A673 (cell line): ENCODE results near the gene DAW1. TPM values are rescaled to one million over a fixed set of nuclear protein-coding genes. Genes with fewer than 3 reads are reported as not detected.

Experiments
- BruUV-seq: library from RNA; stranded (reverse); fragments of 400-500 nt; replicated peaks from 2 replicates; lab custom pipeline; 2021; lab: Mats Ljungman, UMichigan
- CTCF ChIA-PET: fragments of 300-600 bp; sonication (Branson Sonifier 250); formaldehyde crosslinking; loops from one replicate; lab custom pipeline; 2022; ENCODE audit warnings: antibody characterized with exemption; lab: Charles Lee
- POLR2A ChIA-PET: fragments of 300-600 bp; sonication (Branson Sonifier 250); formaldehyde crosslinking; loops from one replicate; lab custom pipeline; 2022; ENCODE audit warnings: antibody characterized with exemption; ENCODE audit not compliant: low non-redundant PET; lab: Charles Lee
- DNase-seq: peaks from one replicate; pipeline ENCODE4 v3.0.0-alpha.2; 2015; ENCODE audit warnings: low spot score
- H3K27ac ChIP-seq: fragments of 200-600 bp; sonication (generic); 2 replicates; pipeline ENCODE4 v1.5.1; 2016; ENCODE audit warnings: mixed run types, low read depth, mild to moderate bottlenecking, mixed read lengths, antibody characterized with exemption, low read length; ENCODE audit not compliant: poor library complexity, severe bottlenecking
- H3K27me3 ChIP-seq: fragments of 200-600 bp; sonication (generic); replicated peaks from 2 replicates; pipeline ENCODE4 v1.6.1; 2017; ENCODE audit warnings: mixed run types, low read depth, mild to moderate bottlenecking, mixed read lengths, antibody characterized with exemption, low read length; ENCODE audit not compliant: insufficient read depth, poor library complexity
- H3K36me3 ChIP-seq: fragments of 200-600 bp; sonication (generic); 2 replicates; pipeline ENCODE4 v1.6.1; 2016; ENCODE audit warnings: mixed run types, mild to moderate bottlenecking, mixed read lengths, antibody characterized with exemption, low read length; ENCODE audit not compliant: insufficient read depth, poor library complexity, severe bottlenecking
- H3K4me1 ChIP-seq: fragments of 200-600 bp; sonication (generic); 2 replicates; pipeline ENCODE4 v1.6.1; 2017; ENCODE audit warnings: mixed run types, mild to moderate bottlenecking, mixed read lengths, antibody characterized with exemption, low read length; ENCODE audit not compliant: insufficient read depth, poor library complexity, severe bottlenecking
- H3K4me3 ChIP-seq: fragments of 200-600 bp; sonication (generic); 2 replicates; pipeline ENCODE4 v1.5.1; 2016; ENCODE audit warnings: low read depth, mixed run types, mild to moderate bottlenecking, mixed read lengths, low read length; ENCODE audit not compliant: poor library complexity, severe bottlenecking
- H3K9me3 ChIP-seq: fragments of 200-600 bp; sonication (generic); 2 replicates; pipeline ENCODE4 v1.6.1; 2016; ENCODE audit warnings: mixed run types, low read depth, mild to moderate bottlenecking, mixed read lengths, antibody characterized with exemption, low read length; ENCODE audit not compliant: poor library complexity, severe bottlenecking
- EZH2 ChIP-seq: fragments of 200-600 bp; sonication (generic); IDR thresholded peaks from 2 replicates; pipeline ENCODE4 v1.6.1; 2017; ENCODE audit warnings: borderline replicate concordance, low read depth, mild to moderate bottlenecking, mixed read lengths, antibody characterized with exemption, low read length; ENCODE audit not compliant: poor library complexity, severe bottlenecking
- intact Hi-C: fragments of 100-400 bp; cut with micrococcal nuclease; formaldehyde crosslinking; loops from one replicate; pipeline ENCODE4 v1.10.0; 2022; ENCODE audit not compliant: unreplicated experiment
- total RNA-seq: library from RNA; stranded (reverse); gene quantifications from 2 replicates; pipeline ENCODE4 v1.2.3, GENCODE V29; 2021
- TF ChIP-seq, protein P1 (sequence below): fragments of 300-800, 200-600 bp; sonication (generic); conservative IDR thresholded peaks from 2 replicates; pipeline ENCODE4 v1.5.1; 2017; ENCODE audit warnings: low read depth, mild to moderate bottlenecking, antibody characterized with exemption, low read length, moderate library complexity, mixed read lengths

DAW1 gene
- total RNA-seq, 1 experiment from 2014 or later = 1.2 TPM

DNA sequence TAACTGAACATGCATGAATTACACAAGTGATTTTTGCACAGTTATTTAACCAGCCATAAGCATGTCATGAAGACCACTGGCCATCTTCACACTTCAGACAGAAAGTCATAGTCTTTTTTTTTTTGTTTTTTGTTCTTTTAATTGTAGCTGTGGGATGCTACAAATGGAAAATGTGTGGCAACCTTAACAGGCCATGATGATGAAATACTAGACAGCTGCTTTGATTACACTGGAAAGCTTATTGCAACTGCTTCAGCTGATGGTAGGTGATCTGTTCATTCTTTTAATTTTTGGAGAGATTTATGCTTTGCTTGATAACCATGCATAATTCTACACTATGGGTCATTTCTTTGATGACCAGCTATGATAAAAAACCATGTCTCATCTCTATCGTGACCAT, 35.6 kb downstream of the DAW1 start:
- Histone ChIP-seq H3K27me3 (no peaks in the 10 kb centered on the region), H3K36me3 (no peaks in the 10 kb centered on the region), H3K9me3 (no peaks in the 10 kb centered on the region), H3K27ac (no peak overlapping the region), H3K4me3 (no peak overlapping the region), H3K4me1 (no peaks in the 10 kb centered on the region)
- intact Hi-C loops = no loop called here
- no peak for TF ChIP-seq EZH2
- TF ChIP-seq, protein P1, sequence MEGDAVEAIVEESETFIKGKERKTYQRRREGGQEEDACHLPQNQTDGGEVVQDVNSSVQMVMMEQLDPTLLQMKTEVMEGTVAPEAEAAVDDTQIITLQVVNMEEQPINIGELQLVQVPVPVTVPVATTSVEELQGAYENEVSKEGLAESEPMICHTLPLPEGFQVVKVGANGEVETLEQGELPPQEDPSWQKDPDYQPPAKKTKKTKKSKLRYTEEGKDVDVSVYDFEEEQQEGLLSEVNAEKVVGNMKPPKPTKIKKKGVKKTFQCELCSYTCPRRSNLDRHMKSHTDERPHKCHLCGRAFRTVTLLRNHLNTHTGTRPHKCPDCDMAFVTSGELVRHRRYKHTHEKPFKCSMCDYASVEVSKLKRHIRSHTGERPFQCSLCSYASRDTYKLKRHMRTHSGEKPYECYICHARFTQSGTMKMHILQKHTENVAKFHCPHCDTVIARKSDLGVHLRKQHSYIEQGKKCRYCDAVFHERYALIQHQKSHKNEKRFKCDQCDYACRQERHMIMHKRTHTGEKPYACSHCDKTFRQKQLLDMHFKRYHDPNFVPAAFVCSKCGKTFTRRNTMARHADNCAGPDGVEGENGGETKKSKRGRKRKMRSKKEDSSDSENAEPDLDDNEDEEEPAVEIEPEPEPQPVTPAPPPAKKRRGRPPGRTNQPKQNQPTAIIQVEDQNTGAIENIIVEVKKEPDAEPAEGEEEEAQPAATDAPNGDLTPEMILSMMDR = no peak
- no peak for DNase-seq
- ChIA-PET POLR2A (no interaction called here), CTCF (interaction anchor here (0.6 kb wide), 1 partner anchor 32 kb away, joined by 3 read pairs; no protein-coding TSS in a partner anchor)
- BruUV-seq = no TSS peak

DNA sequence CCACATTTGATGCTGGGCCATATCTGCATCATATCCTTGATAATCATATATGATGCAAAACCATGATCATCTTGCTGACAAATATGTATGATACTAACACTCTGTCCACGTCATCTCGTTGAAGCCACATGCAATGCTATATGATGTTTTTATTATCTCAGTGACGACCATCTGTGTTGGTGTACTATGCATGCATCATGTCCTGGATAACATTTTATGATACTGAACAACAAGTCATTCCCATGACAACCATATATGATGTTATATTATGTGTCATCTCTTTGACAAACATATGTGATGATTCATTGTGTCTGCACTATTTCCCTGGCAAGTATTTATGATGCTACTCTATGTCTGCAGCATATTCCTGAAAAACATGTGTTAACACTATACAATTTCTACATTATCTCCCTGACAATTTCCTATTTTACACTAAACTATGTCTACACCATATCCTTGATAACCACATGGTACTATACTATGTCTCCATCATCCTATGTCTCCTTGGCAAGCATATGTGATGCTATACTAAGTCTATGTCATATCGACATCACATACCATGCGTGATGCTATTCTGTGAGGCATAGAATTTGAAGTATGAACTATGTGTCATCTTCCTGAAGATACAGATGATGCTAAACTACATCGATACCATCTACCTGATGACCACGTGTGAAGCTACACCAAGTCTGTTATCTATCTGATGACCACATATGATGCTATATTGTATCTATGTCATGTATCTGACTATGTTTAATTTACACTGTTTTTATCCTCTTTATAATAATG, 37.0 kb downstream of the DAW1 start:
- H3K4me1 ChIP-seq = no peaks in the 10 kb centered on the region
- BruUV-seq = no TSS peak
- H3K27ac ChIP-seq = no peak overlapping the region
- intact Hi-C loops = no loop called here
- no peaks in the 10 kb centered on the region for H3K9me3 ChIP-seq
- H3K27me3 ChIP-seq = no peaks in the 10 kb centered on the region
- no peak overlapping the region for H3K4me3 ChIP-seq
- ChIA-PET CTCF (no interaction called here), POLR2A (no interaction called here)
- no peaks in the 10 kb centered on the region for H3K36me3 ChIP-seq
- DNase-seq = no peak
- TF ChIP-seq, protein P1 = no peak
- no peak for TF ChIP-seq EZH2

- DNase-seq = no peak
- H3K4me3 ChIP-seq = no peak overlapping the region
- no peaks in the 10 kb centered on the region for H3K4me1 ChIP-seq
- no peak overlapping the region for H3K27ac ChIP-seq
- ChIA-PET POLR2A (no interaction called here), CTCF (no interaction called here)
- no peaks in the 10 kb centered on the region for H3K36me3 ChIP-seq
- TF ChIP-seq EZH2 = no peak
- TF ChIP-seq, protein P1 = no peak
- no TSS peak for BruUV-seq
- intact Hi-C loops = no loop called here
- H3K27me3 ChIP-seq = no peaks in the 10 kb centered on the region
- H3K9me3 ChIP-seq = no peaks in the 10 kb centered on the region
Observed at GRCh38 chr2:227914362-227914761, 42.9 kb downstream of the DAW1 start.
